Mesothelial cell of epicardium (in vitro differentiated cells): Measurements from ENCODE around the gene CITED1. TPM values are rescaled to one million over a fixed set of nuclear protein-coding genes. Genes with fewer than 3 reads are reported as not detected.

ENCODE experiments used
- DNase-seq, 2 experiments: peaks; one replicate each; pipeline ENCODE4 v3.0.0; 2021; ENCODE audit warnings: low spot score in 2 of 2; ENCODE audit not compliant: unreplicated experiment in 2 of 2
- H3K27ac Mint-ChIP-seq: 2 replicates; pipeline ENCODE4 v1.8.0; 2021; ENCODE audit warnings: mixed read lengths
- H3K27me3 Mint-ChIP-seq: 2 replicates; pipeline ENCODE4 v1.8.0; 2021; ENCODE audit warnings: low read depth, mixed read lengths
- H3K36me3 Mint-ChIP-seq: 2 replicates; pipeline ENCODE4 v1.8.0; 2021; ENCODE audit warnings: mixed read lengths
- H3K4me1 Mint-ChIP-seq: 2 replicates; pipeline ENCODE4 v1.8.0; 2021; ENCODE audit warnings: mixed read lengths
- H3K4me3 Mint-ChIP-seq: 2 replicates; pipeline ENCODE4 v1.8.0; 2021; ENCODE audit warnings: mild to moderate bottlenecking, moderate library complexity, mixed read lengths
- H3K9me3 Mint-ChIP-seq: 2 replicates; pipeline ENCODE4 v1.8.0; 2021; ENCODE audit warnings: mixed read lengths
- total RNA-seq: library from RNA; stranded (reverse); gene quantifications from 3 replicates; pipeline ENCODE4 v1.2.1, GENCODE V29; 2021
- TF ChIP-seq, protein P1 (sequence below): fragments of 200-600 bp; sonication (generic); IDR thresholded peaks from one replicate; pipeline ENCODE4 v1.5.0; 2021; ENCODE audit warnings: antibody characterized with exemption; ENCODE audit not compliant: unreplicated experiment

The CITED1 gene
- total RNA-seq, 1 donor from 2014 or later: 1.6 TPM

DNA sequence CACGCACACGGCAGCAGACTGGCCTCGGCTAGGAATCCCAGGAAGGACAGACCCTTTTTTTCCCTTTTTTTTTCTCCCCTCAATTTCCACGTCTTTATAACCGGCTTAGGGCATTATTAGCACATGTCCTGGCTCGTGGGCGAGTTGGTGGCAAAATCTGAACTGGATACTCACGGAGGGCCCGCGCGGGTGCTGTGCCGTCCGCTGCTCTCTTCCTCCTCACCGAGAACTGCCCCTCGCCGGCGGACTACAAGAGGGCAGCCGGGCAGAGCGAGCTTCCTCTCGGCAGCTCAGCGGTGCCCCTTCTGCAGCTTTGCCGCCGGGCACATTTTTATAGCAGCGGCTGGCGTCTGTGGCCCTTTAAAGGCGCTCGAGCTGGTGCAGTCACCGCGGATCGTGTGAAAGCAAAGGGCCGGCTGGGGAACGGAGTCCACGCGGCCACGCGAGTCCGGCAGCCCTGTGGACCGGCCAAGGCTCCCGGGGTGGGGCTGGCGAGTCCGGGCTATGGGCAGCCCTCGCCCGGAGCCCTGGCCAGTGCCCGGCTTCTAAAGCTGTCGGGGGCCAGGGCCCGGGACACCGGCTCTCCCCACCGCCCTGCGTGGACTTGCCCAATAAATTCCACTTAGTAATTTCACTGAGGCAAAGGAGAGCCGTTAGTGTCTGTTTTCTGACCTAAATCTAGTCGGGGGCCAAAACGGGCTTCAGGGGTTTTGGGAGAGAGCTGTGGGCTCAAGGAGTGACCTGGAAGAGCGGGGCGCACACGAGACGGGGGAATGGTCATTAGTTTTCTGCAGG, 1.3 kb upstream of the CITED1 start:
- peak in 1 of 2 experiments; percentile 47 for DNase-seq
- peaks cover 5% of the 10 kb centered on the region for H3K9me3 Mint-ChIP-seq
- H3K27me3 Mint-ChIP-seq: peaks cover 64% of the 10 kb centered on the region
- peak overlapping the region; percentile 79 for H3K4me3 Mint-ChIP-seq
- TF ChIP-seq, protein P1, sequence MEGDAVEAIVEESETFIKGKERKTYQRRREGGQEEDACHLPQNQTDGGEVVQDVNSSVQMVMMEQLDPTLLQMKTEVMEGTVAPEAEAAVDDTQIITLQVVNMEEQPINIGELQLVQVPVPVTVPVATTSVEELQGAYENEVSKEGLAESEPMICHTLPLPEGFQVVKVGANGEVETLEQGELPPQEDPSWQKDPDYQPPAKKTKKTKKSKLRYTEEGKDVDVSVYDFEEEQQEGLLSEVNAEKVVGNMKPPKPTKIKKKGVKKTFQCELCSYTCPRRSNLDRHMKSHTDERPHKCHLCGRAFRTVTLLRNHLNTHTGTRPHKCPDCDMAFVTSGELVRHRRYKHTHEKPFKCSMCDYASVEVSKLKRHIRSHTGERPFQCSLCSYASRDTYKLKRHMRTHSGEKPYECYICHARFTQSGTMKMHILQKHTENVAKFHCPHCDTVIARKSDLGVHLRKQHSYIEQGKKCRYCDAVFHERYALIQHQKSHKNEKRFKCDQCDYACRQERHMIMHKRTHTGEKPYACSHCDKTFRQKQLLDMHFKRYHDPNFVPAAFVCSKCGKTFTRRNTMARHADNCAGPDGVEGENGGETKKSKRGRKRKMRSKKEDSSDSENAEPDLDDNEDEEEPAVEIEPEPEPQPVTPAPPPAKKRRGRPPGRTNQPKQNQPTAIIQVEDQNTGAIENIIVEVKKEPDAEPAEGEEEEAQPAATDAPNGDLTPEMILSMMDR: no peak
- no peak overlapping the region for H3K27ac Mint-ChIP-seq
- H3K4me1 Mint-ChIP-seq: peaks cover 21% of the 10 kb centered on the region
- H3K36me3 Mint-ChIP-seq: no peaks in the 10 kb centered on the region

- Mint-ChIP-seq H3K27ac (no peak overlapping the region), H3K9me3 (peaks cover 5% of the 10 kb centered on the region), H3K27me3 (peaks cover 72% of the 10 kb centered on the region), H3K4me3 (peak overlapping the region; percentile 79), H3K36me3 (no peaks in the 10 kb centered on the region), H3K4me1 (peaks cover 21% of the 10 kb centered on the region)
- TF ChIP-seq, protein P1: no peak
- DNase-seq: peak in 1 of 2 experiments; percentile 44
Measured at GRCh38 chrX:72306085-72306801, 529 bp upstream of the CITED1 start.

GRCh38 chrX:72304877-72305276, 837 bp downstream of the CITED1 start:
- peaks cover 83% of the 10 kb centered on the region for H3K27me3 Mint-ChIP-seq
- H3K4me1 Mint-ChIP-seq: peaks cover 21% of the 10 kb centered on the region
- H3K4me3 Mint-ChIP-seq: peak overlapping the region; percentile 66
- peaks cover 8% of the 10 kb centered on the region for H3K9me3 Mint-ChIP-seq
- TF ChIP-seq, protein P1: no peak
- no peaks in the 10 kb centered on the region for H3K36me3 Mint-ChIP-seq
- DNase-seq: no peak
- H3K27ac Mint-ChIP-seq: no peak overlapping the region

DNA sequence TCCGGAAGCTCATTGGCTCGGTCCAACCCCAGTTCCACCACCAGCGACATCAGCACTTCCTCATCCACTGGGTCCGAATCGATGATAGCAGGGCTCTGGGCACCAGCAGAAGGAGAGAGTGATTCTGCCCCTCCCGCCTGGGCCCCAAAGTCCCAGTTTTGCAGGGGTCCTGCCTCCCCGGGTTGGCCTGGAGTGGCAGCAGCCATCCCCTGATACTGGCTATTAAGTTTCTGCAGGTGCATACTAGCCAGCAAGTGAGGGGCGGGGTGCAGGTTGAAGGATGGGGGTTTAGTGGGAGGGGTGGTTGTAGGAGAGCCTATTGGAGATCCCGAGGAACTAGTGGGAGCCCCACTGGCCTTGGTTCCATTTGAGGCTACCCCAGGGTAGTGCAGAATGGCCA, 3.9 kb downstream of the CITED1 start:
- Mint-ChIP-seq H3K4me3 (no peak overlapping the region), H3K27me3 (peaks cover 81% of the 10 kb centered on the region), H3K36me3 (no peaks in the 10 kb centered on the region), H3K4me1 (peaks cover 11% of the 10 kb centered on the region), H3K27ac (no peak overlapping the region), H3K9me3 (peaks cover 13% of the 10 kb centered on the region)
- no peak for DNase-seq
- TF ChIP-seq, protein P1: no peak

GRCh38 chrX:72299891-72300630, 5.7 kb downstream of the CITED1 start:
- DNase-seq: no peak
- no peak overlapping the region for H3K4me3 Mint-ChIP-seq
- H3K36me3 Mint-ChIP-seq: no peaks in the 10 kb centered on the region
- TF ChIP-seq, protein P1: no peak
- peaks cover 13% of the 10 kb centered on the region for H3K9me3 Mint-ChIP-seq
- peaks cover 7% of the 10 kb centered on the region for H3K4me1 Mint-ChIP-seq
- no peak overlapping the region for H3K27ac Mint-ChIP-seq
- peaks cover 80% of the 10 kb centered on the region for H3K27me3 Mint-ChIP-seq
